ENCODE results near the gene CAPN3.

The CAPN3 gene

DNA sequence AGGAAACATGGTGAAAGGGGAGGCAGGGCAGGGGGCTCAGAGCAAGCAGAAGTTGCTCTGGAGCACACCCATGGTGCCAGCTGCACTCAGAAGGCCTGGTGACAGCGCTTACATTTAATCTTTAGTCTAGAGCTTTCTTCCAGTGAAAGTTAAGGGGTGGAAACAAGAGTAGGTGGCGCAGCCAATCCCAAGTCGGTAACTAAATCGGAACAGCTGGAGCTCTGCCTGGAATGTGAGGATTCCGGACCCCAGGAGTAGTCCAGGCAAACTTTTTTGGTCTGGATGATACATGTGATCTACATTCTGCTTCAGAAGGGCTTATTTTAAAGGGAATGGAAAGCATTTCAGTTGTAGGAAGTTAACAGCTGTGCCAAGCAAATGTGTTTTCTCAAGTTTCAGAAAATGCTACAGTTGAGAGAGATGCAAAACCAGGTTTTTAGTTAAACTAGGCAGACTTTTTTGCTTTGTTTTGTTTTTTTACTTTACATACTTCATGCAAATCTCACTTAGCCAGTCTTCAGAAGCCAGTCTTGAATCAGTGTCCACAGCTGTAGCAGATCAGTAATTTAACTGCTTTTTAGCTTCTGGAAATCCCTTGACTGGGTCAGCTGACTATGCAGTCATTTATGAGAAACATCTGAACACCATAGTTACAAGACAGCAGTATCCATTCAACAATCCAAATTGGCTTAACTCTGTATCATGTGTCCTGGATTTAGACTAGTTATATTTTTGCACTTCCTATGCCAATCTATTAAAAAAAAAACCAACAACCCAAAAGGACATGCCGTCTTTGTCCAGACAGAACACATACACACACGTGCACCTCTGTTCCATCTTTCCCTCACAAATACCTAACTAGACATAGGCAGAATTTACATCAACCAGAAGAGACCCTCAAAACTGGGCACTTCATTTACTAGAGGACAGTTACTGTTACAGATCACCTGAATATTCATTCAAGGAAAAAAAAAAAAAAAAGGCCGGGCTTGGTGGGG, 98.4 kb downstream of the CAPN3 start:
- DNase-seq: no peak

GRCh38 chr15:42461261-42461660, 102.0 kb downstream of the CAPN3 start:
- no peak for DNase-seq
